ENCODE data around the gene OPRL1. TPM values are rescaled to one million over a fixed set of nuclear protein-coding genes. Genes with fewer than 3 reads are reported as not detected.

Gene OPRL1
- total RNA-seq, 1 experiment from 2014 or later: 3.9 TPM

GRCh38 chr20:64081624-64081964, 1.7 kb downstream of the OPRL1 start:
- in situ Hi-C loops (cut with HindIII; ENCODE audit: low pct_unique_long_range_greater_than_20kb, low sequenced_read_pairs): no loop called here
- no TSS peak for BruUV-seq (replicated peaks)
- TF ChIP-seq CTCF (IDR thresholded peaks at IDR 0.05): no peak
- TF ChIP-seq REST (IDR thresholded peaks at IDR 0.05; ENCODE audit: insufficient read depth in 1 of 2, low read depth in 2 of 2, low read length in 1 of 2): no peak
- no peak for TF ChIP-seq TCF7L2 (IDR thresholded peaks at IDR 0.05; ENCODE audit: low read depth, low read length)
- no peak for TF ChIP-seq SIN3A (IDR thresholded peaks at IDR 0.05; ENCODE audit: borderline replicate concordance, insufficient read depth, low read depth, low read length)
- no peak for TF ChIP-seq POLR2AphosphoS5 (IDR thresholded peaks at IDR 0.05; ENCODE audit: low read depth, low read length)
- intact Hi-C loops (cut with micrococcal nuclease; ENCODE audit: unreplicated experiment): no loop called here
- Histone ChIP-seq H3K4me3 (ENCODE audit: low read depth in 2 of 2, low read length in 2 of 2) (no peak overlapping the region), H3K9me3 (ENCODE audit: control insufficient read depth, insufficient read depth, low read depth, low read length) (no peaks in the 10 kb centered on the region), H3K27me3 (ENCODE audit: control insufficient read depth, insufficient read depth, low read length) (no peaks in the 10 kb centered on the region), H3K4me1 (ENCODE audit: control insufficient read depth, insufficient read depth, low read length) (peaks cover 21% of the 10 kb centered on the region), H3K27ac (ENCODE audit: low read length) (no peak overlapping the region), H3K36me3 (ENCODE audit: control insufficient read depth, insufficient read depth, low read length) (no peaks in the 10 kb centered on the region)
- ATAC-seq (no peak), DNase-seq (ENCODE audit: low read depth, low spot score) (no peak)
- ChIA-PET CTCF (interaction anchor here (0.6 kb wide), 1 partner anchor 37 kb away, joined by 3 read pairs; no protein-coding TSS in a partner anchor), POLR2A (interaction anchor here (0.7 kb wide), 1 partner anchor 23 kb away, joined by 4 read pairs; no protein-coding TSS in a partner anchor)

- peaks cover 21% of the 10 kb centered on the region for H3K4me1 ChIP-seq (ENCODE audit: control insufficient read depth, insufficient read depth, low read length)
- ATAC-seq (no peak), DNase-seq (ENCODE audit: low read depth, low spot score) (no peak)
- no peaks in the 10 kb centered on the region for H3K9me3 ChIP-seq (ENCODE audit: control insufficient read depth, insufficient read depth, low read depth, low read length)
- H3K36me3 ChIP-seq (ENCODE audit: control insufficient read depth, insufficient read depth, low read length): no peaks in the 10 kb centered on the region
- in situ Hi-C loops (cut with HindIII; ENCODE audit: low pct_unique_long_range_greater_than_20kb, low sequenced_read_pairs) (no loop called here), intact Hi-C loops (cut with micrococcal nuclease; ENCODE audit: unreplicated experiment) (no loop called here)
- H3K27me3 ChIP-seq (ENCODE audit: control insufficient read depth, insufficient read depth, low read length): no peaks in the 10 kb centered on the region
- TF ChIP-seq CTCF (IDR thresholded peaks at IDR 0.05) (no peak), POLR2AphosphoS5 (IDR thresholded peaks at IDR 0.05; ENCODE audit: low read depth, low read length) (no peak), REST (IDR thresholded peaks at IDR 0.05; ENCODE audit: insufficient read depth in 1 of 2, low read depth in 2 of 2, low read length in 1 of 2) (no peak), SIN3A (IDR thresholded peaks at IDR 0.05; ENCODE audit: borderline replicate concordance, insufficient read depth, low read depth, low read length) (no peak), TCF7L2 (IDR thresholded peaks at IDR 0.05; ENCODE audit: low read depth, low read length) (no peak)
- CTCF ChIA-PET: no interaction called here
- BruUV-seq (replicated peaks): no TSS peak
- H3K27ac ChIP-seq (ENCODE audit: low read length): no peak overlapping the region
- no peak overlapping the region for H3K4me3 ChIP-seq (ENCODE audit: low read depth in 2 of 2, low read length in 2 of 2)
- POLR2A ChIA-PET: interaction anchor here (0.7 kb wide), 1 partner anchor 23 kb away, joined by 4 read pairs; no protein-coding TSS in a partner anchor
These were observed 2.3 kb downstream of the OPRL1 start for GRCh38 chr20:64082126-64082731.

Measured in Panc1 (cell line).